Transverse colon (tissue), 4 donors: ENCODE measurements around the gene ABCC1. TPM values are rescaled to one million over a fixed set of nuclear protein-coding genes. Genes with fewer than 3 reads are reported as not detected.

Experiments
- DNase-seq: peaks from one replicate; pipeline ENCODE4 v3.0.0-alpha.2; 2019
- H3K27ac ChIP-seq, 4 donors: fragments of 200-600 bp; sonication (generic); 2 replicates each; pipeline ENCODE4 v1.5.1; 2016 to 2018; ENCODE audit warnings: inconsistent platforms in 4 of 4
- H3K27me3 ChIP-seq: fragments of 200-600 bp; sonication (generic); 2 replicates; pipeline ENCODE4 v1.5.1; 2017; ENCODE audit warnings: inconsistent platforms
- H3K36me3 ChIP-seq, 4 donors: fragments of 200-600 bp; sonication (generic); 2 replicates each; pipeline ENCODE4 v1.5.1; 2017 to 2019; ENCODE audit warnings: inconsistent platforms in 4 of 4
- H3K4me1 ChIP-seq, 4 donors: fragments of 200-600 bp; sonication (generic); 2 replicates each; pipeline ENCODE4 v1.5.1; 2017 to 2020; ENCODE audit warnings: inconsistent platforms in 4 of 4
- H3K4me3 ChIP-seq, 4 donors: fragments of 200-600 bp; sonication (generic); 1 replicate in 1 of 4; 2 replicates in 3 of 4; pipeline versions ENCODE4 v1.5.1 to v1.6.1; 2017 to 2019; ENCODE audit warnings: inconsistent platforms in 4 of 4
- H3K9me3 ChIP-seq, 2 donors: fragments of 200-600 bp; sonication (generic); 2 replicates each; pipeline ENCODE4 v1.5.1; 2017 to 2019; ENCODE audit warnings: inconsistent platforms in 2 of 2
- CTCF ChIP-seq, 5 experiments: fragments of 200-600 bp in 3 of 5; fragments of 450-650 bp in 2 of 5; sonication (generic) in 3 of 5; IDR thresholded peaks; 1 replicate in 2 of 5; 2 replicates in 3 of 5; pipeline ENCODE4 v1.5.1; 2016 to 2017; ENCODE audit warnings: antibody characterized with exemption in 5 of 5, inconsistent platforms in 3 of 5, mild to moderate bottlenecking in 2 of 5, moderate library complexity in 1 of 5
- EP300 ChIP-seq: sonication (generic); formaldehyde crosslinking; IDR thresholded peaks from one replicate; pipeline ENCODE4 v1.6.1; 2017; ENCODE audit warnings: antibody characterized with exemption, low read depth
- POLR2A ChIP-seq: fragments of 450-650 bp; IDR thresholded peaks from one replicate; pipeline ENCODE4 v1.6.1; 2016; ENCODE audit warnings: antibody characterized with exemption, mild to moderate bottlenecking, moderate library complexity
- POLR2AphosphoS5 ChIP-seq, 3 donors: sonication (generic); formaldehyde crosslinking; IDR thresholded peaks; one replicate each; pipeline ENCODE4 v1.6.1; 2016; ENCODE audit warnings: antibody characterized with exemption in 3 of 3
- WGBS, 2 donors: methylation state at CpG; one replicate each; pipeline ENCODE4 v1.1.5; 2018; ENCODE audit warnings: low coverage in 1 of 2; 5-methylcytosine and 5-hydroxymethylcytosine counted together
- in situ Hi-C, 4 donors: fragments of 200-750 bp; cut with MboI; loops; one replicate each; pipeline versions ENCODE4 v1.15.0 to v1.15.1; 2017; ENCODE audit warnings: low sequenced_read_pairs in 3 of 4, low pct_ligation_motif_present in 1 of 4, low pct_unique_long_range_greater_than_20kb in 1 of 4
- intact Hi-C: fragments of 100-400 bp; cut with DNase I; formaldehyde crosslinking; loops from one replicate; pipeline ENCODE4 v1.15.1; 2023; ENCODE audit warnings: low total_unique reads
- total RNA-seq, 4 donors: library from RNA; depleted of rRNA; stranded (reverse); fragments of >200 nt; gene quantifications; one replicate each; pipeline ENCODE4 v1.1.0, GENCODE V29; 2016

ABCC1 gene
- total RNA-seq, 4 donors from 2014 or later: 17.1 to 67.3 (median 36.9) TPM

- Histone ChIP-seq H3K4me3 (no peak overlapping the region), H3K9me3 (no peaks in the 10 kb centered on the region), H3K27me3 (no peaks in the 10 kb centered on the region), H3K4me1 (no peaks in the 10 kb centered on the region), H3K36me3 (peaks cover 0 to 19% (median 7%) of the 10 kb centered on the region in 4 donors), H3K27ac (no peak overlapping the region)
- WGBS, 2 donors: 87 to 94% methylated on average over 3 of the region's 3 CpGs
- in situ Hi-C loops (loop anchor here in 3 of 4 donors (25.0 kb wide), 3 partner anchors 269 to 719 kb away; partner anchors contain the start of gene MYH11 (in 1 of the 3)), intact Hi-C loops (no loop called here)
- TF ChIP-seq EP300 (no peak), POLR2A (no peak), CTCF (IDR thresholded peaks at IDR 0.05) (no peak), POLR2AphosphoS5 (IDR thresholded peaks at IDR 0.05) (no peak)
- DNase-seq: no peak
Measured at GRCh38 chr16:16131204-16131603, 181.8 kb downstream of the ABCC1 start.

- H3K27me3 ChIP-seq: no peaks in the 10 kb centered on the region
- intact Hi-C loops: no loop called here
- no peak for DNase-seq
- H3K4me3 ChIP-seq: no peak overlapping the region
- H3K4me1 ChIP-seq: no peaks in the 10 kb centered on the region
- no peaks in the 10 kb centered on the region for H3K9me3 ChIP-seq
- H3K36me3 ChIP-seq: peaks cover 0 to 23% (median 8%) of the 10 kb centered on the region in 4 donors
- TF ChIP-seq POLR2AphosphoS5 (IDR thresholded peaks at IDR 0.05) (no peak), CTCF (IDR thresholded peaks at IDR 0.05) (no peak), EP300 (no peak), POLR2A (no peak)
- in situ Hi-C loops: loop anchor here in 3 of 4 donors (25.0 kb wide), 3 partner anchors 269 to 719 kb away; partner anchors contain the start of gene MYH11 (in 1 of the 3)
- WGBS, 2 donors: 95% methylated on average over 15 of the region's 15 CpGs; no CpG with 5 or more reads in 1 of the 2 donors
- no peak overlapping the region for H3K27ac ChIP-seq
Measured at GRCh38 chr16:16131659-16132058, 182.2 kb downstream of the ABCC1 start.

GRCh38 chr16:16133943-16134604 is 184.7 kb downstream of the ABCC1 start:
- WGBS, 2 donors: 92 to 100% methylated on average over 5 to 21 of the region's 21 CpGs
- in situ Hi-C loops: loop anchor here in 3 of 4 donors (25.0 kb wide), 3 partner anchors 272 to 722 kb away; partner anchors contain the start of gene MYH11 (in 1 of the 3)
- Histone ChIP-seq H3K27ac (no peak overlapping the region), H3K36me3 (peaks cover 0 to 42% (median 17%) of the 10 kb centered on the region in 4 donors), H3K27me3 (no peaks in the 10 kb centered on the region), H3K9me3 (no peaks in the 10 kb centered on the region), H3K4me3 (no peak overlapping the region), H3K4me1 (no peaks in the 10 kb centered on the region)
- intact Hi-C loops: no loop called here
- TF ChIP-seq CTCF (IDR thresholded peaks at IDR 0.05) (no peak), POLR2AphosphoS5 (IDR thresholded peaks at IDR 0.05) (no peak), POLR2A (no peak), EP300 (no peak)
- DNase-seq: no peak

GRCh38 chr16:16136588-16136987 is 187.2 kb downstream of the ABCC1 start:
- DNase-seq: no peak
- Histone ChIP-seq H3K4me3 (no peak overlapping the region), H3K27me3 (no peaks in the 10 kb centered on the region), H3K36me3 (peaks cover 0 to 53% (median 18%) of the 10 kb centered on the region in 4 donors), H3K9me3 (no peaks in the 10 kb centered on the region), H3K4me1 (no peaks in the 10 kb centered on the region), H3K27ac (no peak overlapping the region)
- intact Hi-C loops (no loop called here), in situ Hi-C loops (loop anchor here in 3 of 4 donors (25.0 kb wide), 3 partner anchors 274 to 724 kb away; partner anchors contain the start of gene MYH11 (in 1 of the 3))
- 95% methylated on average over 6 of the region's 6 CpGs; no CpG with 5 or more reads in 1 of the 2 donors for WGBS, 2 donors
- TF ChIP-seq POLR2AphosphoS5 (IDR thresholded peaks at IDR 0.05): no peak
- no peak for TF ChIP-seq CTCF (IDR thresholded peaks at IDR 0.05)
- TF ChIP-seq POLR2A: no peak
- no peak for TF ChIP-seq EP300
